ENCODE results near the gene RPAIN. TPM values are rescaled to one million over a fixed set of nuclear protein-coding genes. Genes with fewer than 3 reads are reported as not detected.

The RPAIN gene
- total RNA-seq, 1 experiment from 2014 or later: 30.5 TPM

DNA sequence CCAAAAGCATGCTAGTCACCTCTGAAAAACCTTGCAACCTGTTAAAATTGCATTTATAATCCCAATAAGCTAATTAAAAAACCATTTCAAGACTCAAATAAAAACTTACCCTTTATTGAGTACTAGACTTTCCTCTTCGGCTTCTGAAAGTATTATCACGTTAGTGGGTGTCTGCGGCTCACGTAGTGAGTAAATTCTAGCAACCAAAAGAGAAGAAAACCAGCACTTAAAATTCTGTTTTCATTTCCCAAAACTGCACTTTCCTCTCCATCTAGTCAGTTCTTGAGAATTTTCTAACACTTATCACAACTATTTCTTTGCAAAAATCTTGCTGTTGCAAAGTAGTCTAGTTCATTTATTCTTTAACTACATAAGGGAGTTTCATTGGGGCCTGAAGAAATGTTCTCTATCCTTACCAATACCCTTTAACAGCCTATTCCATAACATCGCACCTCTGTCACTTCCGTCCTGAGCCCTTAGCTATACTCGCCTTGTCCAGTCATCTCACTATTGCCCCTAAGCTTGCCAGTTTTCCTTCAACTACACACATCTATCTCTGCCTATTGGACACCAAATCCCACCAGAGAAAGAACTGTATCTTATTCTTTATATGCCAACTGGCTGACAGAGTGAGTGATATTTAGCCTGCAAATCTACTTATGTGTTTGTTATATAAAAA, 9.2 kb upstream of the RPAIN start:
- ChIA-PET POLR2A (no interaction called here), CTCF (no interaction called here)
- Histone ChIP-seq H3K4me1 (peaks cover 6% of the 10 kb centered on the region), H3K36me3 (ENCODE audit: control insufficient read depth, insufficient read depth, low read length) (no peaks in the 10 kb centered on the region), H3K9me3 (no peaks in the 10 kb centered on the region), H3K4me3 (ENCODE audit: low read depth, low read length) (no peak overlapping the region), H3K27me3 (replicated peaks; ENCODE audit: control insufficient read depth, insufficient read depth, low read length) (no peaks in the 10 kb centered on the region)
- TF ChIP-seq, protein P1, sequence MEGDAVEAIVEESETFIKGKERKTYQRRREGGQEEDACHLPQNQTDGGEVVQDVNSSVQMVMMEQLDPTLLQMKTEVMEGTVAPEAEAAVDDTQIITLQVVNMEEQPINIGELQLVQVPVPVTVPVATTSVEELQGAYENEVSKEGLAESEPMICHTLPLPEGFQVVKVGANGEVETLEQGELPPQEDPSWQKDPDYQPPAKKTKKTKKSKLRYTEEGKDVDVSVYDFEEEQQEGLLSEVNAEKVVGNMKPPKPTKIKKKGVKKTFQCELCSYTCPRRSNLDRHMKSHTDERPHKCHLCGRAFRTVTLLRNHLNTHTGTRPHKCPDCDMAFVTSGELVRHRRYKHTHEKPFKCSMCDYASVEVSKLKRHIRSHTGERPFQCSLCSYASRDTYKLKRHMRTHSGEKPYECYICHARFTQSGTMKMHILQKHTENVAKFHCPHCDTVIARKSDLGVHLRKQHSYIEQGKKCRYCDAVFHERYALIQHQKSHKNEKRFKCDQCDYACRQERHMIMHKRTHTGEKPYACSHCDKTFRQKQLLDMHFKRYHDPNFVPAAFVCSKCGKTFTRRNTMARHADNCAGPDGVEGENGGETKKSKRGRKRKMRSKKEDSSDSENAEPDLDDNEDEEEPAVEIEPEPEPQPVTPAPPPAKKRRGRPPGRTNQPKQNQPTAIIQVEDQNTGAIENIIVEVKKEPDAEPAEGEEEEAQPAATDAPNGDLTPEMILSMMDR (IDR thresholded peaks at IDR 0.05; ENCODE audit: insufficient read depth in 1 of 2, low read depth in 1 of 2, low read length in 1 of 2, severe bottlenecking in 1 of 2, unreplicated experiment in 1 of 2): no peak
- no peak overlapping the region for H3K4me3 Mint-ChIP-seq (ENCODE audit: unreplicated experiment)
- DNase-seq: no peak
- no peaks in the 10 kb centered on the region for H3K4me1 Mint-ChIP-seq (ENCODE audit: low read depth, unreplicated experiment)
- H3K27me3 Mint-ChIP-seq (ENCODE audit: insufficient read depth, unreplicated experiment): no peaks in the 10 kb centered on the region
- H3K36me3 Mint-ChIP-seq (ENCODE audit: insufficient read depth, unreplicated experiment): peaks cover 22% of the 10 kb centered on the region
- no peak overlapping the region for H3K27ac Mint-ChIP-seq (ENCODE audit: unreplicated experiment)
- intact Hi-C loops (cut with micrococcal nuclease; ENCODE audit: unreplicated experiment): no loop called here
- BruUV-seq (replicated peaks): no TSS peak
- H3K9me3 Mint-ChIP-seq (ENCODE audit: unreplicated experiment): no peaks in the 10 kb centered on the region

GRCh38 chr17:5413682-5414081, 6.3 kb upstream of the RPAIN start:
- Histone ChIP-seq H3K9me3 (no peaks in the 10 kb centered on the region), H3K36me3 (ENCODE audit: control insufficient read depth, insufficient read depth, low read length) (no peaks in the 10 kb centered on the region), H3K4me1 (no peaks in the 10 kb centered on the region), H3K27me3 (replicated peaks; ENCODE audit: control insufficient read depth, insufficient read depth, low read length) (no peaks in the 10 kb centered on the region), H3K4me3 (ENCODE audit: low read depth, low read length) (no peak overlapping the region)
- H3K9me3 Mint-ChIP-seq (ENCODE audit: unreplicated experiment): no peaks in the 10 kb centered on the region
- POLR2A ChIA-PET: no interaction called here
- H3K4me3 Mint-ChIP-seq (ENCODE audit: unreplicated experiment): no peak overlapping the region
- H3K4me1 Mint-ChIP-seq (ENCODE audit: low read depth, unreplicated experiment): no peaks in the 10 kb centered on the region
- H3K27ac Mint-ChIP-seq (ENCODE audit: unreplicated experiment): no peak overlapping the region
- CTCF ChIA-PET: no interaction called here
- H3K36me3 Mint-ChIP-seq (ENCODE audit: insufficient read depth, unreplicated experiment): peaks cover 28% of the 10 kb centered on the region
- no TSS peak for BruUV-seq (replicated peaks)
- TF ChIP-seq, protein P1 (IDR thresholded peaks at IDR 0.05; ENCODE audit: insufficient read depth in 1 of 2, low read depth in 1 of 2, low read length in 1 of 2, severe bottlenecking in 1 of 2, unreplicated experiment in 1 of 2): no peak
- intact Hi-C loops (cut with micrococcal nuclease; ENCODE audit: unreplicated experiment): no loop called here
- DNase-seq: no peak
- H3K27me3 Mint-ChIP-seq (ENCODE audit: insufficient read depth, unreplicated experiment): no peaks in the 10 kb centered on the region

GRCh38 chr17:5416901-5417300, 3.1 kb upstream of the RPAIN start:
- no peaks in the 10 kb centered on the region for H3K27me3 Mint-ChIP-seq (ENCODE audit: insufficient read depth, unreplicated experiment)
- no peaks in the 10 kb centered on the region for H3K36me3 ChIP-seq (ENCODE audit: control insufficient read depth, insufficient read depth, low read length)
- no peak for DNase-seq
- TF ChIP-seq, protein P1 (IDR thresholded peaks at IDR 0.05; ENCODE audit: insufficient read depth in 1 of 2, low read depth in 1 of 2, low read length in 1 of 2, severe bottlenecking in 1 of 2, unreplicated experiment in 1 of 2): no peak
- H3K27me3 ChIP-seq (replicated peaks; ENCODE audit: control insufficient read depth, insufficient read depth, low read length): no peaks in the 10 kb centered on the region
- ChIA-PET POLR2A (no interaction called here), CTCF (no interaction called here)
- H3K9me3 ChIP-seq: no peaks in the 10 kb centered on the region
- H3K4me3 Mint-ChIP-seq (ENCODE audit: unreplicated experiment): peak overlapping the region; percentile 14
- no TSS peak for BruUV-seq (replicated peaks)
- peaks cover 36% of the 10 kb centered on the region for H3K36me3 Mint-ChIP-seq (ENCODE audit: insufficient read depth, unreplicated experiment)
- H3K9me3 Mint-ChIP-seq (ENCODE audit: unreplicated experiment): no peaks in the 10 kb centered on the region
- H3K4me3 ChIP-seq (ENCODE audit: low read depth, low read length): no peak overlapping the region
- H3K4me1 Mint-ChIP-seq (ENCODE audit: low read depth, unreplicated experiment): no peaks in the 10 kb centered on the region
- no peaks in the 10 kb centered on the region for H3K4me1 ChIP-seq
- no peak overlapping the region for H3K27ac Mint-ChIP-seq (ENCODE audit: unreplicated experiment)
- intact Hi-C loops (cut with micrococcal nuclease; ENCODE audit: unreplicated experiment): no loop called here
